Adipocyte (in vitro differentiated cells): Measurements from ENCODE around the gene SETD6.

Source experiments
- DNase-seq: peaks from one replicate; pipeline ENCODE4 v3.0.0-alpha.2; 2015; ENCODE audit warnings: low read depth
- H3K27me3 ChIP-seq: replicated peaks from 2 replicates; pipeline ENCODE4 v1.7.0; 2013; ENCODE audit warnings: mild to moderate bottlenecking, low read length, moderate library complexity; ENCODE audit not compliant: control insufficient read depth, insufficient read depth
- H3K36me3 ChIP-seq: 2 replicates; pipeline ENCODE4 v1.7.0; 2013; ENCODE audit warnings: low read length, mild to moderate bottlenecking, moderate library complexity; ENCODE audit not compliant: control insufficient read depth, insufficient read depth, severe bottlenecking
- H3K4me1 ChIP-seq: 2 replicates; pipeline ENCODE4 v1.7.0; 2013; ENCODE audit warnings: mild to moderate bottlenecking, low read length, moderate library complexity; ENCODE audit not compliant: control insufficient read depth, insufficient read depth
- H3K4me3 ChIP-seq: 2 replicates; pipeline ENCODE4 v1.7.0; 2013; ENCODE audit warnings: mild to moderate bottlenecking, low read length, moderate library complexity
- H3K9ac ChIP-seq: 2 replicates; pipeline ENCODE4 v1.7.0; 2013; ENCODE audit warnings: mild to moderate bottlenecking, low read length, moderate library complexity
- H3K9me3 ChIP-seq: 2 replicates; pipeline ENCODE4 v1.7.0; 2013; ENCODE audit warnings: mild to moderate bottlenecking, low read length, moderate library complexity; ENCODE audit not compliant: control insufficient read depth

The SETD6 gene

DNA sequence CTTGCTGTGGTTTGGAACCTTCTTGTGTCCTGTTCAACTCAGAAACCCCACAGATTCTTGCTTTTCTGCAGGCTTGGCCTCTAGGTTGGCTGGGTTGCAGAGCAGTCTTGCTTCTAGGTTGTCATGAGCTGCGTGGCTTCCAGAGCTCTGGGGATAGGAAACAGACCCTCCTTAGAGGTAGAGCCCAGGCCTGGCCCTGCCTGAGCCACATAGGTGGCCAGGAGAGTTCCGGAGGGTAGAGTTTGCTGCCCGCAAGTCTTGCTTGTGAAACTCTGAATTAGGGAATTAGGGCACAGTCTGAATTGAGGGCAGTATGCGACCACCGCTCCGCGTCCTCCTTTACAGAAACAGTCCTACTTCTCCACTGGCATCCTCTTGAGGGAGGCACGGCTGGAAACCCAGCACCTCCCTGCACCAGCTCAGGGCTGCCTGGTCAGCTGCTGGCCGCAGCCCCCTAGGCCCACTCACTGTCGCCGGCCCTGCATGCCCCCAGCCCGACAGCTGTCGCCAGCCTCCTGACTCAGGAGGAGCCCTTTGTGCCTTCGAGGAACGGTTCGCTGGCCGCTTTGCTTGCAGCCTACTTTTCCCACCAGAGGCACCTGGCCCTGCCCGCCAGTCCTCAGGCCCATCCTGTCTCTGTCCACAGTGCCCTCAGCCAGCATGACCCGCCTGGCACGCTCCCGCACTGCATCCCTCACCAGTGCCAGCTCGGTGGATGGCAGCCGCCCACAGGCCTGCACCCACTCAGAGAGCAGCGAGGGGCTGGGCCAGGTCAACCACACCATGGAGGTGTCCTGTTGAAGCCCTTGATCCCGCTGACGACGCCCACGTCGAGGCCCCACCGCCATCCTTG is 4.3 kb upstream of the SETD6 start:
- peaks cover 6% of the 10 kb centered on the region for H3K4me1 ChIP-seq
- no peak for DNase-seq
- H3K27me3 ChIP-seq, result no peaks in the 10 kb centered on the region
- H3K36me3 ChIP-seq, result no peaks in the 10 kb centered on the region
- H3K4me3 ChIP-seq, result no peak overlapping the region
- H3K9me3 ChIP-seq, result no peaks in the 10 kb centered on the region
- no peak overlapping the region for H3K9ac ChIP-seq

GRCh38 chr16:58511933-58512815 is 3.1 kb upstream of the SETD6 start:
- Histone ChIP-seq H3K4me3 (no peak overlapping the region), H3K9me3 (no peaks in the 10 kb centered on the region), H3K36me3 (peaks cover 7% of the 10 kb centered on the region), H3K4me1 (peaks cover 11% of the 10 kb centered on the region), H3K9ac (no peak overlapping the region), H3K27me3 (no peaks in the 10 kb centered on the region)
- peak; percentile 85 for DNase-seq

GRCh38 chr16:58513874-58514273 is 1.4 kb upstream of the SETD6 start:
- Histone ChIP-seq H3K27me3 (no peaks in the 10 kb centered on the region), H3K4me3 (no peak overlapping the region), H3K9me3 (no peaks in the 10 kb centered on the region), H3K9ac (no peak overlapping the region), H3K4me1 (peaks cover 11% of the 10 kb centered on the region), H3K36me3 (peaks cover 22% of the 10 kb centered on the region)
- DNase-seq, result peak; percentile 17

- peak overlapping the region; percentile 95 for H3K4me3 ChIP-seq
- peak overlapping the region; percentile 88 for H3K9ac ChIP-seq
- no peaks in the 10 kb centered on the region for H3K9me3 ChIP-seq
- H3K36me3 ChIP-seq, result peaks cover 44% of the 10 kb centered on the region
- peaks cover 11% of the 10 kb centered on the region for H3K4me1 ChIP-seq
- no peaks in the 10 kb centered on the region for H3K27me3 ChIP-seq
- peak; percentile 13 for DNase-seq
Measured at GRCh38 chr16:58515871-58516767, 802 bp downstream of the SETD6 start.

DNA sequence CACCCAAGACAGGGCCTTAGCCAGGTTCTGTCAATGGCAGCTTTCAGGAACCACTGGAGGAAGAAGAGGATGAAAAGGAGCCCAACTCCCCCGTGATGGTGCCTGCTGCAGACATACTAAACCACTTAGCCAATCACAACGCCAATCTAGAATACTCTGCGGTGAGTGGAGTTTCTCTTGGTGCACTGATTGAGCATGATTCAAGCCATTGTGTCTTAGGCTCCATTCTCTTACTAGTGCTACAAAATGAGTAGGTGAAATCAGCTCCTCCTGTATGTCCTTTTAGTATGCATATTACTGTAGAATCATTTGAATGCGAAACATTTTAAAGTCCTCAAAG is 1.4 kb downstream of the SETD6 start:
- Histone ChIP-seq H3K27me3 (no peaks in the 10 kb centered on the region), H3K9me3 (no peaks in the 10 kb centered on the region), H3K36me3 (peaks cover 50% of the 10 kb centered on the region), H3K4me3 (no peak overlapping the region), H3K9ac (no peak overlapping the region), H3K4me1 (peaks cover 11% of the 10 kb centered on the region)
- no peak for DNase-seq

- H3K4me1 ChIP-seq, result peaks cover 11% of the 10 kb centered on the region
- H3K4me3 ChIP-seq, result no peak overlapping the region
- H3K27me3 ChIP-seq, result no peaks in the 10 kb centered on the region
- no peak overlapping the region for H3K9ac ChIP-seq
- no peak for DNase-seq
- no peaks in the 10 kb centered on the region for H3K9me3 ChIP-seq
- peaks cover 66% of the 10 kb centered on the region for H3K36me3 ChIP-seq
Measured at GRCh38 chr16:58518083-58518979, 3.0 kb downstream of the SETD6 start.

DNA sequence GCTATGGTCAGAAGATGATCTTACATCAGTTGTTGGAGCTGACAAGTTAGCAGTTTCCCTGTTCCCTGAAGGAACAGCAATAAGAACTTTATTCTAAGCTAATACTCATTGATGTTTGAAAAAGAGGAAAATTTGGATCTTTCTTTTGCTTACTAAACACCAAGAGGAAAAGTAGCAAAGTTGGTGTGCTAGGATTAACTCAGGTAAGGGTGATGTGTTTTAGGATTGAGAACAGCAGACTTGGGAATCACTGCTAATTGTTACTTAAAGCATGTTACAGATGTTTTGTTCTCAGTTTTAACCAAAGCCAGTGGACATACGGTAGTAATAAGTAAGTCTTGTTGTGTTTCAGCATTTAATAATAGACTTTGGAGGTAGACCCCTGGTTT is 3.7 kb downstream of the SETD6 start:
- H3K4me1 ChIP-seq, result peaks cover 11% of the 10 kb centered on the region
- H3K9ac ChIP-seq, result no peak overlapping the region
- DNase-seq, result no peak
- peaks cover 72% of the 10 kb centered on the region for H3K36me3 ChIP-seq
- no peak overlapping the region for H3K4me3 ChIP-seq
- no peaks in the 10 kb centered on the region for H3K9me3 ChIP-seq
- H3K27me3 ChIP-seq, result no peaks in the 10 kb centered on the region

DNA sequence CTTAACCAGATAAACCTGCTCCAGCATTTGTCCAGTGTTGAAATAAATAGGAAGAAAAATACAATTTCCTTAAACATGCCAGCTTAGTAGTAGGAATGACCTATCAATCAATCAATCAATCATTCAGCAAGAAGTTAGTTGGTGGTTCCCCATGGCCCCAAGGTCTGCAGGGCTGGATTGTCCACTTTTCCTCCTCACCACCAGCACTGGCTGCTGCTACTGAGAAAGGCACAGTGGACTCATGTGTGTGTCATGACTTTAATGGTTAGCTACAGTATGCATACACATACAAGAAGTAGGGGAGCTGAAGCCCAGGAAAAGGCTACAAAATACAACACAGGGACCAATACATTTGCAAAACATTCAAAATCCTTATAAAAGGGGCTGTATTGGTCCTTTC is 4.4 kb downstream of the SETD6 start:
- H3K4me1 ChIP-seq, result peaks cover 10% of the 10 kb centered on the region
- DNase-seq, result no peak
- no peaks in the 10 kb centered on the region for H3K27me3 ChIP-seq
- no peak overlapping the region for H3K4me3 ChIP-seq
- H3K36me3 ChIP-seq, result peaks cover 79% of the 10 kb centered on the region
- H3K9me3 ChIP-seq, result no peaks in the 10 kb centered on the region
- H3K9ac ChIP-seq, result no peak overlapping the region

DNA sequence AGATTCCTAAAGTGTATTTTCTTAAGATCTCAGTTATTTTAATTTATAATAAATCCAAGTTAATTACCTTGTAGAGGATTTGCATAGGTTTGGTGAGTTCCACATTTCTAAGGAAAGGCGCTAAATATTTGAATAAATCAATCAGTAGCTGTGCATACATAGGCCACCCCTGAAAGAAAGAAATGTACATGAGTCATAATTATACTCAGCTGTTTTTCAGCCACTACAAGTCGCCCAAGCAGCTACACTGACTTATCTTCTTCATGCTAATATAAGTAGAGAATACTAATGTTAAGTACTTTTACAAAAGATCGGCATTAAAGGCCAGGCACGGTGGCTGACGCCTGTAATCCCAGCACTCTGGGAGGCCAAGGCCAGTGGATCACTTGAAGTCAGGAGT is 14.9 kb downstream of the SETD6 start:
- no peaks in the 10 kb centered on the region for H3K27me3 ChIP-seq
- no peaks in the 10 kb centered on the region for H3K9me3 ChIP-seq
- no peaks in the 10 kb centered on the region for H3K4me1 ChIP-seq
- H3K36me3 ChIP-seq, result peaks cover 92% of the 10 kb centered on the region
- no peak overlapping the region for H3K9ac ChIP-seq
- no peak for DNase-seq
- no peak overlapping the region for H3K4me3 ChIP-seq

- Histone ChIP-seq H3K9me3 (no peaks in the 10 kb centered on the region), H3K27me3 (no peaks in the 10 kb centered on the region), H3K4me1 (no peaks in the 10 kb centered on the region), H3K9ac (no peak overlapping the region), H3K36me3 (peaks cover 95% of the 10 kb centered on the region), H3K4me3 (no peak overlapping the region)
- no peak for DNase-seq
Measured at GRCh38 chr16:58532414-58532813, 17.1 kb downstream of the SETD6 start.
